ENCODE results near the gene POLD2.
"Not testable (repeated sequence)": the region's sequence is repeated elsewhere in the genome, so short reads cannot be mapped to it uniquely, and the experiment has no call there.

POLD2 gene

DNA sequence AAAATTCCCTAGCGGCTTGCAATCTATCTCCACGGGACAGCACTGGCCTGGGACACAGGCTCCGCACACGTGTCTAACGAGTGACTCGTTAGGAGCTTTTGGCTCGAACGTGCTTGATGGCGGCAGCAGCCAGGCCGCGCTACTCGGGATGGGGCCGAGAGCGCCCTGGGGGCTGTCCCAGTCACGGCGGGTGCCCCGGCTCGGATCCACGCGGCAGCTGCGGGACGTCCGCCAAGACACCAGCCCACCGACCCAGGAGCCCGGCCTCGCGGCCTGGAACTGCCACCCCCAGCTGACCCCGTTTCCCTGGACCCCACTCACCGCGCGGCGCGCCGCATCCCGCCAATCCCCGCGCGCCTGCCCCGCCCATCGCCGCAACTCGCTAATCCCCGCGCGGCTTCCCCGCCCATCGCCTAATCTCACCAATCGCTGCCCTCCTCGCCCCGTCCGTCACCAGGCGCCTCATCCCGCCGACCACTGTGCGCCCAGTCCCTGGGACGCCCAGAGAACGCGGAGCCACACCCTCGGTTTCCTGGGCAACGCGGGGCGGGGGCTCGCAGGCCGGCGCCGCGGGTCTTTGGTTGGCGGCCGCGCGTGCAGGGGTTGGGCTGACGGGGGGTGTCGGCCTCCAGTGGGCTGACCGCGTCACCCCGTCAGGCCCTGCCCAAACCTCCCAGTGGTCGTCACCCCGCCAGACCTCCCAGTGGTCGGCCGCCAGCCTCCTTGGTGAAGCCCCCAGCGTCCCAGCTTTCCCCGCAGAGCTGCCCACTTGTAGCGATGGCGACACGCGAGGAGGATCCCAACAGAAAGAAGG lies at the start of gene POLD2:
POLD2 (minus strand) TSS at position 359 of the 814 bp plus-strand sequence. CDS start 1,495 bp downstream, outside the sequence.
- peak; percentile 98 for DNase-seq (ENCODE audit: low read depth in 2 of 2)

- no peak for DNase-seq (ENCODE audit: low read depth in 2 of 2)
Measured at GRCh38 chr7:44172803-44173424, 49.6 kb upstream of the POLD2 start.

GRCh38 chr7:44172352-44172751 lies 49.0 kb upstream of the POLD2 start:
- DNase-seq (ENCODE audit: low read depth in 2 of 2) = no peak

DNA sequence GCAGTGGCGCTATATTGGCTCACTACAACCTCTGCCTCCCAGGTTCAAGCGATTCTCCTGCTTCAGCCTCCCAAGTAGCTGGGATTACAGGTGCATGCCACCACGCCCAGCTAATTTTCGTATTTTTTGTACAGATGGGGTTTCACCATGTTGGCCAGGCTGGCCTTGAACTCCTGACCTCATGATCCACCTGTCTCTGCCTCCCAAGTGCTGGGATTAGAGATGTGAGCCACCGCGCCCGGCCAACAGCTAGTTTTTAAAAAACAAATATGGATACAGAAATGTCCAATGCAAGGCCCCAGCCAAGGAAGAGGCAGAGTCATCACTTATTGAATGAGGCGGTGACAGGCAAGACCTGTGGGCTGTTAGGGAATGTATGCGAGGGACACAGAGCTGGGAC lies 48.6 kb upstream of the POLD2 start:
- DNase-seq (ENCODE audit: low read depth in 2 of 2) = not testable (repeated sequence)

DNA sequence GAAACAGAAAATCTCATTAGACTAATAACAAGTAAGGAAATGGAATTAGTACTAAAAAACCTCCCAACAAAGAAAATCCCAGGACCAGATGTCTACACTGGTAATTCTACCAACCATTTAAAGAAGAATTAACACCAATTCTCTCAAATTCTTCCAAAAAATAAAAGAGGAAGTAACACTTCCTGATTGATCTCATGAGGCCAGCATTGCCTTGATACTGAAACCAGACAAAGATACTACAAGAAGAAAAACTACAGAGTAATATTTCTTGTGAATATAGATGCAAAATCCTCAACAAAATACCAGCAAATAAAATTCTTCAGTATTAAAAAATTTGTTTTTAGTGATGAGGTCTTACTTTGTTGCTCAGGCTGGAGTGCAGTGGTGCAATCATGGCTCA lies 44.6 kb upstream of the POLD2 start:
- DNase-seq (ENCODE audit: low read depth in 2 of 2) = no peak

DNA sequence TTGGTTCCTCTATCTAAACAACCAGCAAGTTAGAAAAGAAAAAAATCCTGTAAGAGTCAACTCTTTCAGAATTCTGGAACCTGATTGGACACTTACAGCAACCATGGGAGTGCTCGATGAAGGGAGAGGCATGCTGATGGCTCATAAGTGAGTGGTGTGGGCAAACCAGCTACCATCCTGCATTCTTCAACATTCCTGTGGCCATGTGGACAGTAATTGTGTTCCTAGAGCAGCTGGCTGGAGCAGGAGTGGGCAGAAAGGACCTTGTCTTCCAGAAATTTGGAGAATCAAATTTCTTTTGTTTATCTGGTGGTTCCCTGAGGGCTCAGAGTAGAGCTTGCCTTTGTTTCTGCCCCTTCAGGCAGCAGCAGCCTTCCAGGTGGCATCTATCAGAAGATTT lies 40.2 kb upstream of the POLD2 start:
- no peak for DNase-seq (ENCODE audit: low read depth in 2 of 2)

GRCh38 chr7:44162785-44163395 lies 39.5 kb upstream of the POLD2 start:
- no peak for DNase-seq (ENCODE audit: low read depth in 2 of 2)

DNA sequence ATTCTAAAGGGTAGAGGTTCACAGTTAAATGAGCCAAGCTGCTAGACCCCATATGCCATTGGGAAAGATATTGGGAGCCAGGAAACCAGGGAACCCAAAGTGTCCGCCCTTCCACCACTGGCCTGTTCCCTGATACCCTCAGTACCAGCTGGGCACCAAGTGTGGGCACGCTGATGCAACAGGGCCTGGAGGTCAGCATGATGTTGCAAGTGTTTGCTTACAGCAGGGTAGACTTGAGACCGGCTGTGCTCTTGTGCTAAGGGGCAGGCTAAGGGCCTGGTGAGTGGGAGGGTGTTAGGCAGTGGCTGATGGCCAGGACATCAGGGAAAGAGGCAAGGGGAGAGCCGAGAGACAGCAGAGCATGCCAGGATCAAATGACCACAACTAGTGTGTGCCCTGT lies 38.8 kb upstream of the POLD2 start:
- no peak for DNase-seq (ENCODE audit: low read depth in 2 of 2)

DNA sequence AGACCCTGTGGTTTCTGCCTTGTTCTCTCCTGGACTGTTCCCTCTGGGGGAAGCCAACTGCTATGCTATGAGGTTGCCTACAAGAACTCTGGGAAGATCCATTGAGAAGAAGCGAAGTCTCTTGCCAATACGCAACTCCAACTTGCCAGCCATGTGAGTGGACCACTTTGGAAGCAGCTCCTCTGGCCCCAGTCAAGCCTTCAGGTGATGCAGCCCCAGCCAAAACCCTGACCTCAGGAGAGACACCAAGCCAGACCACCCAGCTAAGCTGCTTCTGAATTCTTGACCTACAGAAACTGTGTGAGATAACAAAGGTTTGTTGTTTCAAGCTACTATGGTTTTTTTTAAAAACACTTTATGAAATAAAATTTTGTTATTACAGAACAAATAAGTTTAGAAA lies 38.0 kb upstream of the POLD2 start:
- DNase-seq (ENCODE audit: low read depth in 2 of 2) = no peak

- no peak for DNase-seq (ENCODE audit: low read depth in 2 of 2)
Measured at GRCh38 chr7:44159824-44160630, 36.7 kb upstream of the POLD2 start.

GRCh38 chr7:44158873-44159631 lies 35.7 kb upstream of the POLD2 start:
- no peak for DNase-seq (ENCODE audit: low read depth in 2 of 2)

DNA sequence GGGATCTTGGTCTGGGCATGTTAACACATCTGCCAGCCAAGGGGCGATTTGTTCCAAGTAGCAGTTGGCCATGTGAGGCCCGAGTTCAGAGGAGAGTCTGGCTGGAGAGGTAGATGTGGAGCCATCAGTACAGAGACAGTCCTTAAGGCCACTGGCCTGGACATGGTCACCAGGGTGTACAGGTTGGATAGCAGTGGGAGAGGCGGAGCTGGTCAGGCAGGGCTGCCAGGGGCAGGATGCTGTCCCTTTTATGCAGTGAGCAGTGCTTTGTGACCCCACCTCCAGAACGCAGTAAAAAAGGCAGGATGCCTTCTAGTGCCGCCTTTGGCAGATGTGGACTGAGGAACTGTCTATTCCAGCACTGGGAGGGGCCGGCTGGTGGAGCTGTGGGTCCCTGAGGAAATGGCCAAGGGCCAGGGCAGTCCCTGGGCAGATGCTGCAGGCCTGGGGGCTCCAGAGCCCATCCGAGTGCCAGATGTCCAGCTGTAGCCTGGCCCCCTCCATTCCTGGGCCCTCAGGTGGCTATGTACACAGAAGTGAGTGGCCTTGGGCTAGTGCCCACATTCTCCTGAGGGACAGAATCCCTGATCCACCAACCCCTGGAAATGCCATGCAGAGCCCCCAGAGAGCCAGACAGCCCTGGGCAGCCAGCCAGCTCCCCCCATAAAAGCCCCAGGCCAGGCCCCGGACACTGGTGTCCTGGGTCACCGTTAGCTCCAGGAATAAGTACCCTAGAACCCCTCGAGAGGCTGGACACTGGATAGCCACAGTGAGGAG lies 34.9 kb upstream of the POLD2 start:
- no peak for DNase-seq (ENCODE audit: low read depth in 2 of 2)

DNA sequence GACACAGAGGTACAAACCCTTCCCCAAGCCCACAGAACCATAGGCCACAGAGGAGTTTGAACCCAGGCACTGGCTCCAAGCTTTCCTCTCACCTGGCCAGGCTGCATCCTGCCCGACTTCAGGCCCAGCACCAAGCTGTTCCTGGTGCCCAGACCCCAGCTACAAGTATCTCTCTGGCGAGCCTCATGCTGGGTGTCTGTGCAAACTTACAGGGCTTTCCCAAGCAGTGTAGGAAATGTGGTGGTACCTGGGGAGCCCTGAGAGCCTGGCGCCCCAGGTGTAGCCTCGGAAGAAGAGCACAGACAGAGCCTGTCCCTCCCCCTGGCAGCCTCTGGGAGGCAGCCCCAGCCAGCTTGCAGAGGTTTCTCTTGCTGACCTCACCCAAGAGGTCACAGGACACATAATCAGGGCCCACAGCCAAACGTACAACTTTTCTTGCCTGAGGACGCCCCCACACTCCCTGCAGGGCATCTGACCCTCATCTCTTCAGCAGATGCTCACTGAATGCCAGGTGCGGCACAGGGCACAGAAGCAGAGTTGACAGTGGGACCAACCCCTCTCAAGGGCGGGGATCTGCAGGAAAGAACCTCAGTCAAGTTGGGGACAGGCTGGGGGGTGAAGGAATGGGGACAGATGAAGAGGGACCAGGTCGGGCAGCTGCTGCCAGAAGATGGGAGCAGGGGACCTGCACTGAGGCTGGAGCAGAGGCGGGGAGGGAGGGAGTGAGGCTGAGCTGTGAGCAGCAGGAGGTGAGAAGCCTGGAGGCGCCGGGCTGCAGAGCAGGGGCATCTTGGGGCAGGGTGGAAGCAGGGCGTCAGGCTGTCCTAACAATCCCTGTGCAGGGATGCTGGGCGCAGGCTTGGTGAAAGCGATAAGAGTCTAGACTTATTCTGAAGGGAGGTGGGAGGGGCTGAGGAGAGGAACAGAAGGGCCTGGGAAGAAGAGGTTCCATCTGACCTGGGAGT lies 34.0 kb upstream of the POLD2 start:
- DNase-seq (ENCODE audit: low read depth in 2 of 2) = no peak

- no peak for DNase-seq (ENCODE audit: low read depth in 2 of 2)
Measured at GRCh38 chr7:44156453-44157010, 33.2 kb upstream of the POLD2 start.

DNA sequence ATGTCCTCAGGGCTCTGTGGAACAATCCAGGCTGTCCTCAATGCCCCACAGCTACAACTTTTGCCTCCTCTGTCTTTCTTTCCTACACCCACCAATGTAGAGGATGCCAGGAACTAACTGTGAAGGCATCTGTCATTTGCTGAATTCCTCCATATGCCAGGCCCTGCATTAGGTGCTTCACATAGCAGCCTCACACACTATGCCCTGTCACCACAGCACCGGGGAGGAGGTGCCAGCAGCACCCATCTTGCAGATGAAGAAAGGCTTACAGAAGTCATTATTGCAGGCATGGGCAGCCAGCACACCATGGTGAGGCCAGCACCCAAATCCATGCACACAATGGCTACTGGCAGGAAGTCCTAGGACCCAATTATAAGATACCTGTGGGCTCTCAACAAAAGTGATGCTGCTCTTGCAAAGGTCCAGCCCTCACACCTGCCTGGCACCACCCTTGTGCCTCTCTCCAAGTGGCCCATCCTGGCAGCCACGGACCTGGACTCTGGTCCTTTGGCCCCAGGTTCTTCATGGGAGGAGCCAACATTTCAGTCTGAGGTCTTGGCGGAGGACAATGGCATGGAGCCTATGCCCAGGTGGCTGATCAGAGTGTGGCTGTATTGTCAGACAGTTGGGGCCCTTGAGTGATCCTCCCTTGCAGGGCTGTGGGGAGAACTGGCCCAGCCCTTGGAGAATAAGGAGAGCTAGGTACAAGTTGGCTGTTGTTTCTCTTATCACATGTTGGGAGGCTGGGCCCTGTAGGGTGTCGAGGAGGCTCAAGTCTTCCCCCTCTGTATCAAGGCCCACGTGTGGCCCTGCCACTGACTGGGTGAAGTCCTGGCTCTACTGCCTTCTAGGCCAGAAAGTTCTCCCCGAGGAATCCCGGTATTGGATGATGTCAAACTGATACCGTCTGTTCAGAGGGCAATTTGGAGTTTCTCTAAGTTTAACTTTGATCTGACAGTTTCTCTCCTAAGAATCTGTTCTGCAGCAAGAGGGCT lies 32.1 kb upstream of the POLD2 start:
- DNase-seq (ENCODE audit: low read depth in 2 of 2) = no peak

DNA sequence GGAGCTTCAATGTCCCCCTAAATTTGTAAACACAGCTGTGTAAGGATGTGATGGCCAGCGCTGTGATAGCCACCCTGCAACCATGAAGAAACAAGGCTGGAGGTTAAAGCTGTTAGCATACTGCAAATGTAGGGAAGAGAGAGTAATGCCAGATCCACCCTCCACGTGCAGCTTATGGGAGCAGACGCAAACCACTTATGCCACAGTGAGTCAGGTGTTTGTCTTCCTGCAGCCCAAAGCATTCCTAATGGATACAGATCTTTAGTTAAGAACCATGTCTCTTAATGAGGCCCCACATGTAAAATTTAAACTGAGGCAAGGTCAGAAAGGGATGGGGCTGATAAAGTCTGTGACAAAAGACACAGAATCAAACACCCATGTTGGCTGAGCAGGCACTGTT lies 31.4 kb upstream of the POLD2 start:
- DNase-seq (ENCODE audit: low read depth in 2 of 2) = no peak

- DNase-seq (ENCODE audit: low read depth in 2 of 2) = no peak
Measured at GRCh38 chr7:44153948-44154335, 30.6 kb upstream of the POLD2 start.

Measured in stimulated activated CD4-positive, alpha-beta T cell treated with anti-CD3 and anti-CD28 coated beads, Interleukin-12 subunit alpha, Interleukin-12 subunit beta, amount 100 ng/mL, for 24 hours (primary cell).